Motor neuron (in vitro differentiated cells): ENCODE measurements around the gene SLC47A1. TPM values are rescaled to one million over a fixed set of nuclear protein-coding genes. Genes with fewer than 3 reads are reported as not detected.
"Not testable (repeated sequence)": the region's sequence is repeated elsewhere in the genome, so short reads cannot be mapped to it uniquely, and the experiment has no call there.

Experiments
- ATAC-seq, 8 experiments: fragments of 200-7000 bp; cut with Tn5 transposase; replicated peaks in 6 of 8; 2 replicates each; pipeline ENCODE4 v1.8.0; 2021; ENCODE audit warnings: mild to moderate bottlenecking in 8 of 8, moderate library complexity in 8 of 8
- H3K27ac ChIP-seq, 2 donors: fragments of 250-450 bp; sonication (Bioruptor Pico); 2 replicates each; pipeline ENCODE4 v1.9.0; 2021; ENCODE audit warnings: antibody characterized with exemption in 2 of 2, mild to moderate bottlenecking in 2 of 2, moderate library complexity in 1 of 2
- H3K4me1 ChIP-seq, 2 donors: fragments of 250-450 bp; sonication (Bioruptor Pico); replicated peaks in 1 of 2; 2 replicates each; pipeline ENCODE4 v1.6.1; 2021; ENCODE audit warnings: antibody characterized with exemption in 2 of 2, mild to moderate bottlenecking in 2 of 2, moderate library complexity in 1 of 2
- H3K4me3 ChIP-seq, 5 donors: fragments of 250-450 bp; sonication (Bioruptor Pico); 2 replicates each; pipeline ENCODE4 v1.9.0; 2021; ENCODE audit warnings: antibody characterized with exemption in 5 of 5, mild to moderate bottlenecking in 5 of 5, moderate library complexity in 4 of 5
- WGBS, 10 experiments: fragments of 450-650 bp; shearing (Covaris generic); methylation state at CpG; one replicate each; pipeline ENCODE4 v1.0.0; 2022; 5-methylcytosine and 5-hydroxymethylcytosine counted together
- in situ Hi-C, 9 experiments: fragments of 400-800 bp; cut with MboI; loops; one replicate each; pipeline ENCODE4 v1.15.0; 2021; ENCODE audit warnings: low sequenced_read_pairs in 9 of 9, low pct_unique_long_range_greater_than_20kb in 2 of 9; ENCODE audit not compliant: unreplicated experiment in 9 of 9
- total RNA-seq, 8 experiments: library from RNA; unstranded; fragments of 300-600 nt; gene quantifications; 2 replicates each; pipeline versions ENCODE4 v1.2.3 to v1.2.4, GENCODE V29; 2022

SLC47A1 gene
- total RNA-seq, 8 experiments from 2014 or later, result 0.17 to 10.8 (median 0.81) TPM; not detected in 1

GRCh38 chr17:19507775-19508576 lies 25.7 kb upstream of the SLC47A1 start:
- WGBS, 10 experiments, result 0% methylated on average over 1 to 12 of the region's 60 CpGs; no CpG with 5 or more reads in 5 of the 10 experiments
- Histone ChIP-seq H3K4me3 (peak overlapping the region; percentile 51 to 70 (median 55)), H3K4me1 (no peaks in the 10 kb centered on the region), H3K27ac (peak overlapping the region; percentile 87 to 88)
- in situ Hi-C loops, result loop anchor here in 3 of 9 experiments (10.0 to 25.0 kb wide), 2 partner anchors 143 to 254 kb away; partner anchors contain the start of gene B9D1 (in 1 of the 3)
- peak; percentile 87 to 93 (median 92) for ATAC-seq

- H3K4me3 ChIP-seq, result peak overlapping the region; percentile 51 to 70 (median 55)
- in situ Hi-C loops, result loop anchor here in 3 of 9 experiments (10.0 to 25.0 kb wide), 2 partner anchors 144 to 254 kb away; partner anchors contain the start of gene B9D1 (in 1 of the 3)
- H3K4me1 ChIP-seq, result no peaks in the 10 kb centered on the region
- no peak overlapping the region for H3K27ac ChIP-seq
- no peak for ATAC-seq
- WGBS, 10 experiments, result 8 to 71% (median 50%) methylated on average over 2 to 5 of the region's 6 CpGs; no CpG with 5 or more reads in 4 of the 10 experiments
These were observed 25.1 kb upstream of the SLC47A1 start for GRCh38 chr17:19508577-19508867.

GRCh38 chr17:19509281-19509852 lies 24.3 kb upstream of the SLC47A1 start:
- H3K27ac ChIP-seq, ATAC-seq, H3K4me3 ChIP-seq, H3K4me1 ChIP-seq: not testable (repeated sequence)
- in situ Hi-C loops, result loop anchor here in 3 of 9 experiments (10.0 to 25.0 kb wide), 2 partner anchors 145 to 253 kb away; partner anchors contain the start of gene B9D1 (in 1 of the 3)
- WGBS, 10 experiments, result 27 to 100% (median 83%) methylated on average over 1 to 5 of the region's 5 CpGs

GRCh38 chr17:19510903-19511302 lies 22.8 kb upstream of the SLC47A1 start:
- H3K4me3 ChIP-seq, result no peak overlapping the region
- H3K27ac ChIP-seq, result no peak overlapping the region
- in situ Hi-C loops, result loop anchor here (5.0 to 25.0 kb wide), 4 partner anchors 134 to 256 kb away; partner anchors contain the start of gene ALDH3A2 (in 1 of the 9)
- H3K4me1 ChIP-seq, result no peaks in the 10 kb centered on the region
- no peak for ATAC-seq
- WGBS, 10 experiments, result 0 to 70% (median 66%) methylated on average over 1 to 7 of the region's 9 CpGs; no CpG with 5 or more reads in 4 of the 10 experiments

- H3K4me3 ChIP-seq, result no peak overlapping the region
- peak; percentile 74 to 94 (median 82) for ATAC-seq
- no peaks in the 10 kb centered on the region for H3K4me1 ChIP-seq
- no peak overlapping the region for H3K27ac ChIP-seq
- 0 to 70% (median 11%) methylated on average over 2 to 11 of the region's 13 CpGs for WGBS, 10 experiments
- in situ Hi-C loops, result loop anchor here (5.0 to 25.0 kb wide), 4 partner anchors 131 to 253 kb away; partner anchors contain the start of gene ALDH3A2 (in 1 of the 9)
These were observed 19.7 kb upstream of the SLC47A1 start for GRCh38 chr17:19513897-19514488.

- Histone ChIP-seq H3K27ac (no peak overlapping the region), H3K4me3 (no peak overlapping the region), H3K4me1 (no peaks in the 10 kb centered on the region)
- in situ Hi-C loops, result loop anchor here (10.0 to 25.0 kb wide), 3 partner anchors 127 to 247 kb away; partner anchors contain the start of gene ALDH3A2 (in 1 of the 9)
- peak in 3 of 8 experiments; percentile 64 to 73 (median 67) for ATAC-seq
These were observed 16.0 kb upstream of the SLC47A1 start for GRCh38 chr17:19517699-19518098.

- H3K27ac ChIP-seq, H3K4me1 ChIP-seq, H3K4me3 ChIP-seq, ATAC-seq: not testable (repeated sequence)
- 33 to 100% (median 81%) methylated on average over 1 to 5 of the region's 13 CpGs for WGBS, 10 experiments
- in situ Hi-C loops, result loop anchor here (10.0 to 25.0 kb wide), 3 partner anchors 125 to 245 kb away; partner anchors contain the start of gene ALDH3A2 (in 1 of the 9)
These were observed 14.0 kb upstream of the SLC47A1 start for GRCh38 chr17:19519388-19520291.

- in situ Hi-C loops, result loop anchor here in 2 of 9 experiments (25.0 kb wide), 1 partner anchor 242 kb away; no protein-coding TSS in a partner anchor
- WGBS, 10 experiments, result 70 to 100% (median 85%) methylated on average over 1 to 4 of the region's 5 CpGs
These were observed 13.0 kb upstream of the SLC47A1 start for GRCh38 chr17:19520641-19521040.

GRCh38 chr17:19523690-19524089 lies 10.0 kb upstream of the SLC47A1 start:
- ATAC-seq, result no peak
- 39 to 95% (median 77%) methylated on average over 1 to 8 of the region's 9 CpGs; no CpG with 5 or more reads in 3 of the 10 experiments for WGBS, 10 experiments
- Histone ChIP-seq H3K27ac (no peak overlapping the region), H3K4me3 (no peak overlapping the region), H3K4me1 (no peaks in the 10 kb centered on the region)
- in situ Hi-C loops, result loop anchor here in 2 of 9 experiments (25.0 kb wide), 1 partner anchor 239 kb away; no protein-coding TSS in a partner anchor

More at GRCh38 chr17:19520641-19521040, 13.0 kb upstream of the SLC47A1 start:
- no peak overlapping the region for H3K27ac ChIP-seq
- no peaks in the 10 kb centered on the region for H3K4me1 ChIP-seq
- H3K4me3 ChIP-seq, result no peak overlapping the region
- no peak for ATAC-seq

GRCh38 chr17:19526950-19527349 lies 6.7 kb upstream of the SLC47A1 start:
- in situ Hi-C loops, H3K4me3 ChIP-seq, ATAC-seq, H3K4me1 ChIP-seq, H3K27ac ChIP-seq: not testable (repeated sequence)
- WGBS, 10 experiments, result 50 to 100% (median 91%) methylated on average over 1 to 4 of the region's 4 CpGs; no CpG with 5 or more reads in 1 of the 10 experiments

- in situ Hi-C loops, result no loop called here
These were observed 1.7 kb upstream of the SLC47A1 start for GRCh38 chr17:19531780-19532501.

More at GRCh38 chr17:19531780-19532501, 1.7 kb upstream of the SLC47A1 start:
- 13 to 95% (median 75%) methylated on average over 1 to 6 of the region's 8 CpGs; no CpG with 5 or more reads in 1 of the 10 experiments for WGBS, 10 experiments
- no peak for ATAC-seq
- Histone ChIP-seq H3K4me3 (no peak overlapping the region), H3K27ac (no peak overlapping the region), H3K4me1 (no peaks in the 10 kb centered on the region)
